ENCODE data around the gene TRIP12. TPM values are rescaled to one million over a fixed set of nuclear protein-coding genes. Genes with fewer than 3 reads are reported as not detected.

Gene TRIP12
- polyA plus RNA-seq, 1 of the 3 experiments (the other 2 are of a cell fraction), result 30.3 TPM

GRCh38 chr2:229779650-229780049 lies 142.2 kb downstream of the TRIP12 start:
- H3K27ac ChIP-seq (ENCODE audit: low read depth in 2 of 2, low read length in 1 of 2), result no peak overlapping the region; a peak in 1 of 4 replicates
- H2AFZ ChIP-seq (ENCODE audit: low read depth), result no peak overlapping the region
- peaks cover 6% of the 10 kb centered on the region for H4K20me1 ChIP-seq (ENCODE audit: insufficient read depth)
- TF ChIP-seq, protein P1, sequence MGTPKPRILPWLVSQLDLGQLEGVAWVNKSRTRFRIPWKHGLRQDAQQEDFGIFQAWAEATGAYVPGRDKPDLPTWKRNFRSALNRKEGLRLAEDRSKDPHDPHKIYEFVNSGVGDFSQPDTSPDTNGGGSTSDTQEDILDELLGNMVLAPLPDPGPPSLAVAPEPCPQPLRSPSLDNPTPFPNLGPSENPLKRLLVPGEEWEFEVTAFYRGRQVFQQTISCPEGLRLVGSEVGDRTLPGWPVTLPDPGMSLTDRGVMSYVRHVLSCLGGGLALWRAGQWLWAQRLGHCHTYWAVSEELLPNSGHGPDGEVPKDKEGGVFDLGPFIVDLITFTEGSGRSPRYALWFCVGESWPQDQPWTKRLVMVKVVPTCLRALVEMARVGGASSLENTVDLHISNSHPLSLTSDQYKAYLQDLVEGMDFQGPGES (IDR thresholded peaks at IDR 0.05; ENCODE audit: low read depth, low read length), result no peak
- TF ChIP-seq RCOR1 (IDR thresholded peaks at IDR 0.05; ENCODE audit: low read length) (no peak), FOXM1 (IDR thresholded peaks at IDR 0.05; ENCODE audit: low read depth) (no peak)
- TF ChIP-seq, protein P2, sequence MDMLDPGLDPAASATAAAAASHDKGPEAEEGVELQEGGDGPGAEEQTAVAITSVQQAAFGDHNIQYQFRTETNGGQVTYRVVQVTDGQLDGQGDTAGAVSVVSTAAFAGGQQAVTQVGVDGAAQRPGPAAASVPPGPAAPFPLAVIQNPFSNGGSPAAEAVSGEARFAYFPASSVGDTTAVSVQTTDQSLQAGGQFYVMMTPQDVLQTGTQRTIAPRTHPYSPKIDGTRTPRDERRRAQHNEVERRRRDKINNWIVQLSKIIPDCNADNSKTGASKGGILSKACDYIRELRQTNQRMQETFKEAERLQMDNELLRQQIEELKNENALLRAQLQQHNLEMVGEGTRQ (IDR thresholded peaks at IDR 0.05; ENCODE audit: borderline replicate concordance, low read depth, low read length), result no peak
- no peak overlapping the region for H3K9ac ChIP-seq
- H3K4me1 ChIP-seq (ENCODE audit: control insufficient read depth in 1 of 2, insufficient read depth in 2 of 2, low read depth in 1 of 2, low read length in 1 of 2), result peaks cover 2 to 8% of the 10 kb centered on the region in 2 experiments; a peak in 3 of 4 replicates
- CTCF ChIA-PET, result interaction anchor here (0.9 to 3.9 kb wide), 19 partner anchors 8 to 139 kb away, joined by 3 to 39 read pairs (median 5); partner anchors contain the start of gene DNER
- no peaks in the 10 kb centered on the region for H3K27me3 ChIP-seq (ENCODE audit: insufficient read depth)
- H3K9me3 ChIP-seq, result no peaks in the 10 kb centered on the region
- no peak overlapping the region for H3K4me3 ChIP-seq (ENCODE audit: low read depth in 2 of 2, low read length in 1 of 2)
- no peak for DNase-seq
- no peak overlapping the region for H3K4me2 ChIP-seq
- peaks cover 61 to 82% of the 10 kb centered on the region in 2 experiments for H3K36me3 ChIP-seq (replicated peaks in 1 of 2; ENCODE audit: control insufficient read depth in 1 of 2, insufficient read depth in 2 of 2, low read length in 1 of 2)
- 100% methylated on average over 2 of the region's 3 CpGs for WGBS (ENCODE audit: low lambda C conversion rate)
- peaks cover 8% of the 10 kb centered on the region for H3F3A ChIP-seq (replicated peaks; ENCODE audit: insufficient read depth)
- H3K79me2 ChIP-seq (ENCODE audit: insufficient read depth), result peaks cover 23% of the 10 kb centered on the region
- POLR2A ChIA-PET, result no interaction called here
- no peaks in the 10 kb centered on the region for H3K9me2 ChIP-seq

- ChIA-PET POLR2A (no interaction called here), CTCF (interaction anchor here (1.1 kb wide), 1 partner anchor 133 kb away, joined by 4 read pairs; no protein-coding TSS in a partner anchor)
- Histone ChIP-seq H3K9me3 (no peaks in the 10 kb centered on the region), H3F3A (replicated peaks; ENCODE audit: insufficient read depth) (no peaks in the 10 kb centered on the region), H2AFZ (ENCODE audit: low read depth) (no peak overlapping the region), H4K20me1 (ENCODE audit: insufficient read depth) (peaks cover 6% of the 10 kb centered on the region), H3K9me2 (no peaks in the 10 kb centered on the region), H3K9ac (no peak overlapping the region), H3K79me2 (ENCODE audit: insufficient read depth) (peaks cover 16% of the 10 kb centered on the region), H3K4me2 (no peak overlapping the region), H3K27ac (ENCODE audit: low read depth in 2 of 2, low read length in 1 of 2) (no peak overlapping the region), H3K4me3 (ENCODE audit: low read depth in 2 of 2, low read length in 1 of 2) (no peak overlapping the region), H3K36me3 (replicated peaks in 1 of 2; ENCODE audit: control insufficient read depth in 1 of 2, insufficient read depth in 2 of 2, low read length in 1 of 2) (peaks cover 69 to 85% of the 10 kb centered on the region in 2 experiments), H3K4me1 (ENCODE audit: control insufficient read depth in 1 of 2, insufficient read depth in 2 of 2, low read depth in 1 of 2, low read length in 1 of 2) (peaks cover 2 to 4% of the 10 kb centered on the region in 2 experiments; a peak in 1 of 4 replicates), H3K27me3 (ENCODE audit: insufficient read depth) (no peaks in the 10 kb centered on the region)
- WGBS (ENCODE audit: low lambda C conversion rate), result 99% methylated on average over 3 of the region's 3 CpGs
- TF ChIP-seq ELF1 (IDR thresholded peaks at IDR 0.05) (no peak), RXRA (IDR thresholded peaks at IDR 0.05; ENCODE audit: borderline replicate concordance, low read depth) (no peak), POLR2AphosphoS5 (IDR thresholded peaks at IDR 0.05; ENCODE audit: low read depth, low read length) (no peak), SIN3A (IDR thresholded peaks at IDR 0.05; ENCODE audit: borderline replicate concordance, low read depth, low read length) (no peak), USF1 (IDR thresholded peaks at IDR 0.05; ENCODE audit: borderline replicate concordance, low read depth) (no peak), SMC3 (IDR thresholded peaks at IDR 0.05; ENCODE audit: low read depth, low read length) (no peak), EZH2phosphoT487 (IDR thresholded peaks at IDR 0.05; ENCODE audit: borderline replicate concordance, low read depth) (no peak), MAX (IDR thresholded peaks at IDR 0.05; ENCODE audit: low read depth) (no peak), RCOR1 (IDR thresholded peaks at IDR 0.05; ENCODE audit: low read length) (no peak)
- TF ChIP-seq, protein P3, sequence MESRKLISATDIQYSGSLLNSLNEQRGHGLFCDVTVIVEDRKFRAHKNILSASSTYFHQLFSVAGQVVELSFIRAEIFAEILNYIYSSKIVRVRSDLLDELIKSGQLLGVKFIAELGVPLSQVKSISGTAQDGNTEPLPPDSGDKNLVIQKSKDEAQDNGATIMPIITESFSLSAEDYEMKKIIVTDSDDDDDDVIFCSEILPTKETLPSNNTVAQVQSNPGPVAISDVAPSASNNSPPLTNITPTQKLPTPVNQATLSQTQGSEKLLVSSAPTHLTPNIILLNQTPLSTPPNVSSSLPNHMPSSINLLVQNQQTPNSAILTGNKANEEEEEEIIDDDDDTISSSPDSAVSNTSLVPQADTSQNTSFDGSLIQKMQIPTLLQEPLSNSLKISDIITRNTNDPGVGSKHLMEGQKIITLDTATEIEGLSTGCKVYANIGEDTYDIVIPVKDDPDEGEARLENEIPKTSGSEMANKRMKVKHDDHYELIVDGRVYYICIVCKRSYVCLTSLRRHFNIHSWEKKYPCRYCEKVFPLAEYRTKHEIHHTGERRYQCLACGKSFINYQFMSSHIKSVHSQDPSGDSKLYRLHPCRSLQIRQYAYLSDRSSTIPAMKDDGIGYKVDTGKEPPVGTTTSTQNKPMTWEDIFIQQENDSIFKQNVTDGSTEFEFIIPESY (IDR thresholded peaks at IDR 0.05; ENCODE audit: borderline replicate concordance, low read depth), result no peak
- TF ChIP-seq, protein P1 (IDR thresholded peaks at IDR 0.05; ENCODE audit: low read depth, low read length), result no peak
- TF ChIP-seq, protein P4, sequence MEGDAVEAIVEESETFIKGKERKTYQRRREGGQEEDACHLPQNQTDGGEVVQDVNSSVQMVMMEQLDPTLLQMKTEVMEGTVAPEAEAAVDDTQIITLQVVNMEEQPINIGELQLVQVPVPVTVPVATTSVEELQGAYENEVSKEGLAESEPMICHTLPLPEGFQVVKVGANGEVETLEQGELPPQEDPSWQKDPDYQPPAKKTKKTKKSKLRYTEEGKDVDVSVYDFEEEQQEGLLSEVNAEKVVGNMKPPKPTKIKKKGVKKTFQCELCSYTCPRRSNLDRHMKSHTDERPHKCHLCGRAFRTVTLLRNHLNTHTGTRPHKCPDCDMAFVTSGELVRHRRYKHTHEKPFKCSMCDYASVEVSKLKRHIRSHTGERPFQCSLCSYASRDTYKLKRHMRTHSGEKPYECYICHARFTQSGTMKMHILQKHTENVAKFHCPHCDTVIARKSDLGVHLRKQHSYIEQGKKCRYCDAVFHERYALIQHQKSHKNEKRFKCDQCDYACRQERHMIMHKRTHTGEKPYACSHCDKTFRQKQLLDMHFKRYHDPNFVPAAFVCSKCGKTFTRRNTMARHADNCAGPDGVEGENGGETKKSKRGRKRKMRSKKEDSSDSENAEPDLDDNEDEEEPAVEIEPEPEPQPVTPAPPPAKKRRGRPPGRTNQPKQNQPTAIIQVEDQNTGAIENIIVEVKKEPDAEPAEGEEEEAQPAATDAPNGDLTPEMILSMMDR (IDR thresholded peaks at IDR 0.05), result no peak
- TF ChIP-seq, protein P2 (IDR thresholded peaks at IDR 0.05; ENCODE audit: borderline replicate concordance, low read depth, low read length), result no peak
- no peak for DNase-seq
Measured at GRCh38 chr2:229777716-229778115, 144.1 kb downstream of the TRIP12 start.

Measured in SK-N-SH (cell line).